ENCODE data around the gene CCDC8.
"Not testable (repeated sequence)": the region's sequence is repeated elsewhere in the genome, so short reads cannot be mapped to it uniquely, and the experiment has no call there.

Gene CCDC8

GRCh38 chr19:46404055-46404752, 9.2 kb downstream of the CCDC8 start:
- H3K27ac ChIP-seq = peak overlapping the region in 1 of 11 experiments; percentile 0; a peak in 1 of 22 replicates
- H3K4me2 ChIP-seq = peak overlapping the region; percentile 28 to 77 (median 58); a peak in 21 of 22 replicates
- H3K4me1 ChIP-seq = peaks cover 17 to 78% (median 58%) of the 10 kb centered on the region in 10 experiments
- no peaks in the 10 kb centered on the region for H3K36me3 ChIP-seq
- no peak overlapping the region for H3K4me3 ChIP-seq
- TF ChIP-seq Cebpa-rat (IDR thresholded peaks at IDR 0.05) = no peak
- H4K20me1 ChIP-seq = no peaks in the 10 kb centered on the region; a peak in 1 of 22 replicates
- 0 out of 22 replicates have a peak overlapping the region, but pooled peaks of 1 of the 11 experiments have one; percentile 18 for H3K9ac ChIP-seq
- H3K9me3 ChIP-seq (replicated peaks in 1 of 11) = no peaks in the 10 kb centered on the region
- H3K27me3 ChIP-seq = peaks cover 0 to 37% (median 12%) of the 10 kb centered on the region in 11 experiments; a peak in 15 of 22 replicates

GRCh38 chr19:46402725-46403124, 10.6 kb downstream of the CCDC8 start:
- H3K4me1 ChIP-seq = peaks cover 10 to 66% (median 46%) of the 10 kb centered on the region in 10 experiments; a peak in 19 of 20 replicates
- no peak for TF ChIP-seq Cebpa-rat (IDR thresholded peaks at IDR 0.05)
- H3K4me2 ChIP-seq = no peak overlapping the region
- H3K9me3 ChIP-seq (replicated peaks in 1 of 11) = no peaks in the 10 kb centered on the region
- H3K27me3 ChIP-seq = peaks cover 0 to 27% (median 12%) of the 10 kb centered on the region in 11 experiments; a peak in 15 of 22 replicates
- H3K4me3 ChIP-seq = no peak overlapping the region
- no peaks in the 10 kb centered on the region for H3K36me3 ChIP-seq
- H3K9ac ChIP-seq = no peak overlapping the region
- H4K20me1 ChIP-seq = no peaks in the 10 kb centered on the region; a peak in 1 of 22 replicates
- H3K27ac ChIP-seq = no peak overlapping the region

GRCh38 chr19:46397801-46398479, 15.4 kb downstream of the CCDC8 start:
- H3K36me3 ChIP-seq; H3K4me3 ChIP-seq; H3K4me2 ChIP-seq; H3K9ac ChIP-seq; H3K27ac ChIP-seq; H3K9me3 ChIP-seq (replicated peaks in 1 of 11); H3K27me3 ChIP-seq: not testable (repeated sequence)
- peaks cover 0 to 12% (median 0%) of the 10 kb centered on the region in 11 experiments; a peak in 5 of 22 replicates for H4K20me1 ChIP-seq
- H3K4me1 ChIP-seq = peaks cover 24 to 52% (median 37%) of the 10 kb centered on the region in 10 experiments

- Histone ChIP-seq H3K4me2 (peak overlapping the region in 10 of 11 experiments; percentile 22 to 96 (median 89); a peak in 17 of 22 replicates), H3K4me3 (no peak overlapping the region), H3K9ac (peak overlapping the region in 3 of 11 experiments; percentile 73 to 82 (median 75); a peak in 4 of 22 replicates), H3K36me3 (peaks cover 21 to 31% (median 25%) of the 10 kb centered on the region in 11 experiments), H3K27me3 (no peaks in the 10 kb centered on the region), H4K20me1 (peaks cover 0 to 44% (median 0%) of the 10 kb centered on the region in 11 experiments; a peak in 8 of 22 replicates), H3K27ac (peak overlapping the region in 7 of 11 experiments; percentile 70 to 90 (median 82); a peak in 11 of 22 replicates), H3K4me1 (peaks cover 54 to 66% (median 58%) of the 10 kb centered on the region in 10 experiments), H3K9me3 (replicated peaks in 1 of 11) (no peaks in the 10 kb centered on the region)
- no peak for TF ChIP-seq Cebpa-rat (IDR thresholded peaks at IDR 0.05)
Measured at GRCh38 chr19:46394402-46394797, 19.0 kb downstream of the CCDC8 start.

- Histone ChIP-seq H3K27ac (peak overlapping the region in 8 of 11 experiments; percentile 70 to 90 (median 80); a peak in 16 of 22 replicates), H3K4me3 (no peak overlapping the region)
- TF ChIP-seq Cebpa-rat (IDR thresholded peaks at IDR 0.05) = no peak
Measured at GRCh38 chr19:46393456-46394401, 19.6 kb downstream of the CCDC8 start.

GRCh38 chr19:46392837-46393236, 20.5 kb downstream of the CCDC8 start:
- H3K4me2 ChIP-seq = peak overlapping the region; percentile 76 to 96 (median 91)
- no peaks in the 10 kb centered on the region for H3K27me3 ChIP-seq
- H3K27ac ChIP-seq = peak overlapping the region in 9 of 11 experiments; percentile 36 to 90 (median 79); a peak in 18 of 22 replicates
- no peak for TF ChIP-seq Cebpa-rat (IDR thresholded peaks at IDR 0.05)
- H3K4me3 ChIP-seq = peak overlapping the region in 1 of 10 experiments; percentile 29; a peak in 3 of 20 replicates
- H3K36me3 ChIP-seq = peaks cover 37 to 47% (median 40%) of the 10 kb centered on the region in 11 experiments
- H3K4me1 ChIP-seq = peaks cover 54 to 66% (median 58%) of the 10 kb centered on the region in 10 experiments
- H4K20me1 ChIP-seq = peaks cover 0 to 48% (median 0%) of the 10 kb centered on the region in 11 experiments; a peak in 8 of 22 replicates
- H3K9me3 ChIP-seq (replicated peaks in 1 of 11) = no peaks in the 10 kb centered on the region
- peak overlapping the region; percentile 17 to 82 (median 68); a peak in 21 of 22 replicates for H3K9ac ChIP-seq

More at GRCh38 chr19:46393456-46394401, 19.6 kb downstream of the CCDC8 start:
- Histone ChIP-seq H3K4me2 (peak overlapping the region; percentile 76 to 96 (median 91)), H3K9me3 (replicated peaks in 1 of 11) (no peaks in the 10 kb centered on the region), H4K20me1 (peaks cover 0 to 44% (median 0%) of the 10 kb centered on the region in 11 experiments; a peak in 8 of 22 replicates), H3K27me3 (no peaks in the 10 kb centered on the region), H3K36me3 (peaks cover 28 to 38% (median 31%) of the 10 kb centered on the region in 11 experiments), H3K9ac (peak overlapping the region; percentile 17 to 82 (median 68); a peak in 16 of 22 replicates), H3K4me1 (peaks cover 54 to 66% (median 58%) of the 10 kb centered on the region in 10 experiments)

- peaks cover 42 to 52% (median 45%) of the 10 kb centered on the region in 11 experiments for H3K36me3 ChIP-seq
- peaks cover 54 to 66% (median 58%) of the 10 kb centered on the region in 10 experiments for H3K4me1 ChIP-seq
- H3K9me3 ChIP-seq (replicated peaks in 1 of 11) = no peaks in the 10 kb centered on the region
- peak overlapping the region in 9 of 11 experiments; percentile 36 to 90 (median 79); a peak in 18 of 22 replicates for H3K27ac ChIP-seq
- H3K27me3 ChIP-seq = no peaks in the 10 kb centered on the region
- TF ChIP-seq Cebpa-rat (IDR thresholded peaks at IDR 0.05) = peak in 1 of 11 experiments; percentile 72; a peak in 3 of 22 replicates
- peak overlapping the region; percentile 17 to 82 (median 68); a peak in 21 of 22 replicates for H3K9ac ChIP-seq
- peak overlapping the region; percentile 76 to 96 (median 91) for H3K4me2 ChIP-seq
- peak overlapping the region in 6 of 10 experiments; percentile 9 to 39 (median 20); a peak in 9 of 20 replicates for H3K4me3 ChIP-seq
- peaks cover 0 to 53% (median 0%) of the 10 kb centered on the region in 11 experiments; a peak in 8 of 22 replicates for H4K20me1 ChIP-seq
Measured at GRCh38 chr19:46392252-46392801, 21.0 kb downstream of the CCDC8 start.

Data from BLaER1 treated with 17β-estradiol and CSF1 and Interleukin-3, amounts not matched to agents 10 nM and 100 nM (cell line).